ENCODE results near the gene CYP4F8.
"Not testable (repeated sequence)": the region's sequence is repeated elsewhere in the genome, so short reads cannot be mapped to it uniquely, and the experiment has no call there.

Gene CYP4F8

GRCh38 chr19:15644816-15645215 lies 29.8 kb downstream of the CYP4F8 start:
- DNase-seq, result no peak

- DNase-seq, result no peak
Measured at GRCh38 chr19:15649526-15649925, 34.5 kb downstream of the CYP4F8 start.

DNA sequence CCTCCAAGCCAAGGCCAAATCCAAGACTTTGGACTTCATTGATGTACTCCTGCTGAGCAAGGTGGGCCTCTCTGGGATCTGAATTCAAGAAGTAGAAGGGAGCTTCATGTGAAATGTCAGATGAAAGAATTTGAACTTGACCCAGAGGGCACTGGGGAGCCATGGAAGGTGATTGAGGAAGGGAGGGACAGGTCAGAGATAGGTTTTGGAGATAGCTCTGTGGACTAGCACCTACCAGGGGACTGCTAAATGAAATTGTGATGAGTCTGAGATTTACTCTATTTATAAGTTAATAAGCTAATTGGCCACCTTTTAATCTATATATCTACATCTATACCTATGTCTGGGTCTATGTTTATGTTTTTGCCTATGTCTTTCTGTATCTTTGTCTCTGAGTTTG lies 35.1 kb downstream of the CYP4F8 start:
- not testable (repeated sequence) for DNase-seq

- DNase-seq, result no peak
Measured at GRCh38 chr19:15651791-15652190, 36.8 kb downstream of the CYP4F8 start.

DNA sequence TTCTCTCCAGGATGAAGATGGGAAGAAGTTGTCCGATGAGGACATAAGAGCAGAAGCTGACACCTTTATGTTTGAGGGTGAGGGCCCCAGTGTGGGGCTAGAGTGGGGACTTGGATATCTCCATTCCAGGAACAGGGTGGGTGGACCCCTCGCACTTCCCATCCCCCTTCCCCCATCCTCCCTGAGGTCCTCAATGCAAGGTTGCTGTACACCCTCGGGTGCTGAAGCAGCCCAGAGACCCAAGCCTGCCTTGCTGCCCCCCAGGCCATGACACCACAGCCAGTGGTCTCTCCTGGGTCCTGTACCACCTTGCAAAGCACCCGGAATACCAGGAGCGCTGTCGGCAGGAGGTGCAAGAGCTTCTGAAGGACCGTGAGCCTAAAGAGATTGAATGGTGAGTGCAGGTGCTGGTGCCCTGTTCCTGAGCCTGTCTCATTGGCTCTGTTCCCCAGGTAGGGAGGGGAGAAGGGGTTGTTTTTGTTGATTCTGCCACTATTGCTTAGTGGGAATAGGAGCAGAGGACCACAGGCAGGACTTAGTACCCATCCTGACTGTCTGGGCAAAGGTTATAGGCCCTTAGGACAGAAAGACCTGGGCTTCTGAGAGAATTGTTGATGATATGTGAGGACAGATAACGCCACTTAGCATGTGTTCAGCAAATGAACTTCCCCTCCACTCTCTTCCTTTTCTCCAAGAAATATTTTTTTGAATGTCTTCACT lies 37.7 kb downstream of the CYP4F8 start:
- no peak for DNase-seq

DNA sequence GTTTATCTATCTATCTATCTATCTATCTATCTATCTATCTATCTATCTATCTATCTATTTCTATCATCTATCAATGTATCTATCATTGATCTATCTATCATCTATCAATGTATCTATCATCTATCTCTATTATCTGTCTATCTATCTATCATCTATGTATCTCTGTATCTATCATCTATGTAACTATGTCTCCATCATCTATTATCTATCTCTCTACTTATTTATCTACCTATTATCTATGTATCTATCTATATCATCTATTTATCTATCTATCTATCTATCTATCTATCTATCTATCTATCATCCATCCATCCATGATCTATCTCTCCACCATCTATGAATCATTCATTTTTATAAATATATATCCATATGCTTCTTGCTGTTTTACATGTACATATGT lies 41.4 kb downstream of the CYP4F8 start:
- DNase-seq, result no peak

DNA sequence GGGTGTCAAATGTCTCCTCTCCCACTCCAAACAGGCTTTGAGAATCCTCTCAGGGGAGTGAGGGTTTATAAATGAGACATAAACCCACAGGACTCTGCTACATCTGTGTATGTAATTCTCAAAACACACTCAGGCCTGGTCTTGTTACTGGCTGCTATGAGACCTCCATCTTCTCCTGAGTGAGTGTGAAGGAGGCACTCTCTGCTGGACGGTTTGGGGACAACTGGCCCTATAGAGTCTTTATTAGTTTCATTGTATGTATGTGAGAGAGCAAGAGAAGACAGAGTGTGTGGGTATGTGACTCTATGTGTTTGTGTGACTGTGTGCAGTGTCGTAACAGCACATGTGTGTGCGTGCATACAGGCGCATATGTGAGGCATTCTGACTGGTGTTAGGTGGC lies 48.2 kb downstream of the CYP4F8 start:
- no peak for DNase-seq

DNA sequence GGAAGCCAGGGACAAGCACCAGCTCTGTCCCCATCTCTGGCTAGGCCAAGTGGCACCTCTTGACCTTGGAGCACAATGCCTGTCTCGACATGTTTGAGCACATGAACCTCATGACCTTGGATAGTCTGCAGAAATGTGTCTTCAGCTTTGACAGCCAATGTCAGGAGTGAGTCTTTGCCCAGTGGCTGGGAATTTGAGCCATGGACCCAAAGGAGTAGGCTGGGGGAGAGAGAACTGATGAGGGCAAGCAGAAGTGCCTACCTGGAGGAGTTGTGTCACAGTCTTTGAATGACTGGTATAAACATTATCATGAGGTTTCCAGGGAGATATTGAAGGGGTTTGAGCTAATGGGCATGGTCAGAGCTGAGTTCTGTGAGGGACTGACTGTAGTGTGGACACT lies 51.2 kb downstream of the CYP4F8 start:
- no peak for DNase-seq

DNA sequence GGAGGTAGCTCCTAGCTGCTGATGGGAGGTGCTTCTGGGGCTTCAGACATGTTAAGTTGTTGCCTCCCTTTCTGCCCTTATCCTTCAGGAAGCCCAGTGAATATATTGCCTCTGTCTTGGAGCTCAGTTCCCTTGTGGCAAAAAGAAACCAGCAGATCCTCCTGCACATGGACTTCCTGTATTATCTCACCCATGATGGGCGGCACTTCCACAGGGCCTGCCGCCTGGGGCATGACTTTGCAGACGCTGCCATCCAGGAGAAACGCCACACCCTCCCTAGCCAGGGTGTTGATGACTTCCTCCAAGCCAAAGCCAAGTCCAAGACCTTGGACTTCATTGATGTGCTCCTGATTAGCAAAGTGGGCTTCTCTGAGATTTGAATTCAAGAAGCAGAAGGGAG lies 51.9 kb downstream of the CYP4F8 start:
- DNase-seq, result no peak

GRCh38 chr19:15669440-15669839 lies 54.4 kb downstream of the CYP4F8 start:
- no peak for DNase-seq

DNA sequence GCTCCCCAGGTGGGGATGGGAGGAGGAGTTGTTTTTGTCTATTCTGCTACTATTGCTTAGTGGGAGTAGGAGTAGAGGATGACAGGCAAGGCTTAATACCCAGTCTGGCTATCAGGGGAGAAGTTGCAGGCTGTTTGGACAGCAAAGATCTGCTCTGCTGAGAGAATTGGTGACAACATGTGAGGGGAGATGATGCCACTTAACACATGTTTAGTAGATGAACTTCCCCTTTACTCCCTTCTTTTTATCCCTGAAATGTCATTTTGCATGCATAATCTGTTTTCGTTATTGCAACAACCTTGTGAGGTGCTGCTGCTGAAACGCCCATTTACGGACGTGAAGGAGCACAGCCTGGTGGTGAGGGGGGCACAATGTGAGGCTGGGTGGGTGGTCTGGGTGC lies 54.9 kb downstream of the CYP4F8 start:
- no peak for DNase-seq

DNA sequence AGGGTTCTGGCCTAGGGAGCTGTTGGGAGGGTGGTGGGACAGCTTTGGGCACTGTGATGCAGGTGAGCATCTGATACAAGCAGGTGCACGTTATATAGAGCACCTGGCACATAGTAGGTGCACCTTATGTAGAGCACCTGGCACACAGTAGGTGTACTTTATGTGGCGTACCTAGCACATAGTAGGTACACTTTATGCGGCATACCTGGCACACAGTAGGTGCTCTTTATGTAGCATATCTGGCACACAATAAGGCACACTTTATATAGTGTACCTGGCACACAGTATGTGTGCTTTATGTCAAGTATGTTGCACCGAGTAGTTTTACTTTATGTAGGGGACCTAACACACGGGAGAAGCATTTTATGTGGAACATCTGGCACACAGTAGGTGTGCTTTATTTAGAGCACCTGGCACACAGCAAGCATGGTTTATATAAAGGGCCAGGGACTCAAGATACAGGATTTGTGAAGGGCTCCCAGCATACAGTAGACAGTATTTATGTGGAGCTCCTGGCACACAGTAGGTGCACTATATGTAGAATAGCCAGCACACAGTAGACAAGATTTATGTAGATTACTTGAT lies 56.3 kb downstream of the CYP4F8 start:
- DNase-seq, result no peak

DNA sequence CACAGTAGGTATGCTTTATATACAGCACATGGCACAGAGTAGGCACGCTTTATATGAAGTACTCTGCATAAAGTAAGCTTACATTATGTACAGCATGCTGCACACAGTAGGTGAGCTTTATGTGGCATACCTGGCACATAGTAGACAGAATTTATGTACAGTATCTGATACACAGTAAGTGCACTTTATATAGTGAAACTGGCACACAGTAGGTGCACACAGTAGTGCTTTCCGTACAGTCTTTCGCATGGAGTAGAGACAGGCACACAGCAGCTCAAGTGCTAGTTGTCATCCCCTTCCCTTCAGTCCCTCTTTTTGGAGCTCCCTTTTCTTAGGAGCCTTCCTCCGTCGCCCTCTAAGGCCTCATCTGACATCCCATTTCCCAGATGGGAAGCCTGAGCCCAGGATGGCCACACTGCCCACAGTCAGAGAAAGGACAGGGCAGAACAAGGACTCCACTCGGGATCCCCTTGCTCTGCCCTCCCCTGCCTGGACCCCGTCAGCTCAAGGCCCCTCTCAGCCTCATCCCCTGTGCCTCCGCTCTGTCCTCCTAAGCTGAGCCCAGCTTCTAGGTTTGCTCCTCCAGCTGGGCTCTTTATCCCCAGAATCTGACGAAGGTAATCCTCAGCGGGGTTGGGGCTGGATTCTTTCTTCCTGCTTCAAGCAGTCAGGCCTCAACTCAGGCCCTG lies 57.0 kb downstream of the CYP4F8 start:
- no peak for DNase-seq

DNA sequence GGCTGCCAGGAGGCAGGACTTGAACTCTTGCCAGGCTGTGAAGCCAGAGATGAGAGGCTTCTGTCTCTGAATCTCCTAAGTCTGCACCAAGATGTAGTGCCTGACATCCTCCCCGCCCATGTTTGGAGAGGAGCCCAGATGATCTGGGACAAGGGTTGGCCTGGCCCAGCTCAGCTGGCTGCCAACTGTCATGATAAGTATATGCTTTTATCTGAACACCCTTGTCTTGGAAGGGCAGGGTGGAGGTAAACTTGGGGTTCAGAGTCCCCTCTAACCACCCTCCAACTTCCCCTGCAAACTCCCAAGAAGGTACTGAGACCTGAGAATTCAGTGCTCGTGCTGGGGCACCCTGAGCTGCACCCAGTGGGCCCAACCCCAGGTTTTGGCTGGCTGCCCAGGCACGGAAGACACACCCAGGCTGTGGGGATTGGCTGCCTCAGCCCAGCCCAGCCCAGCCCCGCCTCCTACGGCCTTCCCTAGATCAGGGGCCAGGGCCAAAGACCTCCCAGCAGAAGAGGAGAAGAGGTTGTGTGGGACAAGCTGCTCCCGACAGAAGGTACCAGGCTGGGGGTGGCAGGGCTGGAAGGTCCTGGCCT lies 57.7 kb downstream of the CYP4F8 start, which contains the start of gene CYP4F12:
Gene CYP4F12 (plus strand): TSS at position 508 of the 596 bp plus-strand sequence. CDS start 443 bp downstream, outside the sequence.
- DNase-seq, result no peak

GRCh38 chr19:15673176-15673654 lies 58.2 kb downstream of the CYP4F8 start:
- DNase-seq, result no peak

- no peak for DNase-seq
Measured at GRCh38 chr19:15675560-15675959, 60.5 kb downstream of the CYP4F8 start.

DNA sequence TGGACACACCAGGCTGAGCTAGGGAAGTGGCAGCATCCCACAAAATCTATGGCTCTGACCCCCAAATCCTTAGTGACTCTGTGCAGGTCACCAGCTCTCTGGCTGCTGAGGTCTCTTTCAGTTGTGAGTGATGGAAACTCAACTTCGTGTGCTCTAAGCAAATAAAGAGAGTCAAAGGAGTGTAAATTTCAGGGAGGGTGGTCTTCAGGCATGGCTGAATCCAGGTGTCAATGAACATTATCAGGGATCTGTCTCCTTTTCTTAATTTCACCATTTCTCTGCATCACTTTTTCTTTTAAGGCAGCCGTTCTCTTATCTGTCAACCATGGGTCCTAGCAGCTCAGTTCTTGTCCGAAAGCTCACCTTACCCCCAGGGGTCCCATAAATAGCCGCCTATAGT lies 64.1 kb downstream of the CYP4F8 start:
- no peak for DNase-seq

GRCh38 chr19:15679865-15680264 lies 64.8 kb downstream of the CYP4F8 start:
- DNase-seq, result not testable (repeated sequence)
